Glutamatergic neuron (in vitro differentiated cells): ENCODE results near the gene ANO2. TPM values are rescaled to one million over a fixed set of nuclear protein-coding genes. Genes with fewer than 3 reads are reported as not detected.

Experiments used
- DNase-seq: peaks from one replicate; pipeline ENCODE4 v3.0.0; 2022
- H3K27ac Mint-ChIP-seq: one replicate; pipeline ENCODE4 v1.8.0; 2020; ENCODE audit warnings: mild to moderate bottlenecking, mixed read lengths, inconsistent platforms; ENCODE audit not compliant: unreplicated experiment
- H3K27me3 Mint-ChIP-seq: one replicate; pipeline ENCODE4 v1.8.0; 2020; ENCODE audit warnings: mild to moderate bottlenecking, moderate library complexity, mixed read lengths, inconsistent platforms; ENCODE audit not compliant: unreplicated experiment
- H3K36me3 Mint-ChIP-seq: one replicate; pipeline ENCODE4 v1.8.0; 2020; ENCODE audit warnings: mild to moderate bottlenecking, mixed read lengths, inconsistent platforms; ENCODE audit not compliant: unreplicated experiment
- H3K4me1 Mint-ChIP-seq: one replicate; pipeline ENCODE4 v1.8.0; 2020; ENCODE audit warnings: mild to moderate bottlenecking, low read depth, mixed read lengths, inconsistent platforms; ENCODE audit not compliant: unreplicated experiment
- H3K4me3 Mint-ChIP-seq: one replicate; pipeline ENCODE4 v1.8.0; 2020; ENCODE audit warnings: mild to moderate bottlenecking, mixed read lengths, inconsistent platforms; ENCODE audit not compliant: unreplicated experiment
- H3K9me3 Mint-ChIP-seq: one replicate; pipeline ENCODE4 v1.8.0; 2020; ENCODE audit warnings: mild to moderate bottlenecking, moderate library complexity, mixed read lengths, inconsistent platforms; ENCODE audit not compliant: unreplicated experiment
- CTCF ChIP-seq: fragments of 200-600 bp; sonication (generic); IDR thresholded peaks from one replicate; pipeline ENCODE4 v1.5.0; 2021; ENCODE audit not compliant: partially characterized antibody, unreplicated experiment
- total RNA-seq: library from RNA; stranded (reverse); fragmentation: NEBNext Ultra II Directional; extraction: Animal tissue kit (Norgen Biotek cat#: 25700); gene quantifications from one replicate; pipeline ENCODE4 v1.2.1, GENCODE V29; 2021; ENCODE audit not compliant: unreplicated experiment

The ANO2 gene
- total RNA-seq, 1 donor from 2014 or later, result not detected

- H3K27me3 Mint-ChIP-seq, result peaks cover 7% of the 10 kb centered on the region
- no peaks in the 10 kb centered on the region for H3K4me1 Mint-ChIP-seq
- no peaks in the 10 kb centered on the region for H3K36me3 Mint-ChIP-seq
- peaks cover 3% of the 10 kb centered on the region for H3K9me3 Mint-ChIP-seq
- no peak for DNase-seq
- no peak for TF ChIP-seq CTCF
- H3K27ac Mint-ChIP-seq, result no peak overlapping the region
- no peak overlapping the region for H3K4me3 Mint-ChIP-seq
These were observed 35.5 kb downstream of the ANO2 start for GRCh38 chr12:5909560-5909959.

- no peak overlapping the region for H3K4me3 Mint-ChIP-seq
- no peak for TF ChIP-seq CTCF
- peaks cover 7% of the 10 kb centered on the region for H3K27me3 Mint-ChIP-seq
- no peak overlapping the region for H3K27ac Mint-ChIP-seq
- no peaks in the 10 kb centered on the region for H3K36me3 Mint-ChIP-seq
- peaks cover 6% of the 10 kb centered on the region for H3K9me3 Mint-ChIP-seq
- no peak for DNase-seq
- H3K4me1 Mint-ChIP-seq, result no peaks in the 10 kb centered on the region
These were observed 36.8 kb downstream of the ANO2 start for GRCh38 chr12:5908251-5908650.

GRCh38 chr12:5907807-5908206 lies 37.3 kb downstream of the ANO2 start:
- no peaks in the 10 kb centered on the region for H3K36me3 Mint-ChIP-seq
- no peaks in the 10 kb centered on the region for H3K4me1 Mint-ChIP-seq
- H3K4me3 Mint-ChIP-seq, result no peak overlapping the region
- H3K27me3 Mint-ChIP-seq, result peaks cover 7% of the 10 kb centered on the region
- peaks cover 6% of the 10 kb centered on the region for H3K9me3 Mint-ChIP-seq
- no peak for TF ChIP-seq CTCF
- DNase-seq, result no peak
- no peak overlapping the region for H3K27ac Mint-ChIP-seq

GRCh38 chr12:5905757-5906156 lies 39.3 kb downstream of the ANO2 start:
- Mint-ChIP-seq H3K4me3 (no peak overlapping the region), H3K4me1 (no peaks in the 10 kb centered on the region), H3K36me3 (no peaks in the 10 kb centered on the region), H3K27me3 (peaks cover 5% of the 10 kb centered on the region), H3K27ac (no peak overlapping the region), H3K9me3 (peaks cover 5% of the 10 kb centered on the region)
- no peak for TF ChIP-seq CTCF
- no peak for DNase-seq

GRCh38 chr12:5904969-5905368 lies 40.1 kb downstream of the ANO2 start:
- H3K4me3 Mint-ChIP-seq, result no peak overlapping the region
- peaks cover 5% of the 10 kb centered on the region for H3K9me3 Mint-ChIP-seq
- H3K36me3 Mint-ChIP-seq, result no peaks in the 10 kb centered on the region
- no peaks in the 10 kb centered on the region for H3K4me1 Mint-ChIP-seq
- no peak for TF ChIP-seq CTCF
- no peak for DNase-seq
- H3K27me3 Mint-ChIP-seq, result peaks cover 5% of the 10 kb centered on the region
- no peak overlapping the region for H3K27ac Mint-ChIP-seq
